ENCODE data around the gene SUPT4H1. TPM values are rescaled to one million over a fixed set of nuclear protein-coding genes. Genes with fewer than 3 reads are reported as not detected.

The SUPT4H1 gene
- total RNA-seq, 1 donor = 49.9 TPM

- no peaks in the 10 kb centered on the region for H3K36me3 ChIP-seq (ENCODE audit: insufficient read depth, low read length)
- no peak overlapping the region for H3K4me2 ChIP-seq (ENCODE audit: insufficient read depth, low read length)
- DNase-seq (ENCODE audit: insufficient read length, low spot score, missing footprints) = peak; percentile 92
- H3K27ac ChIP-seq (ENCODE audit: low read depth, low read length) = no peak overlapping the region
- H4K20me1 ChIP-seq (ENCODE audit: insufficient read depth, low read length) = no peaks in the 10 kb centered on the region
- no peak overlapping the region for H3K4me3 ChIP-seq (ENCODE audit: insufficient read depth, low read length)
- peak; percentile 27 for TF ChIP-seq CTCF (IDR thresholded peaks at IDR 0.05; ENCODE audit: extremely low read depth, low read depth, low read length)
- H2AFZ ChIP-seq (ENCODE audit: low read length) = no peak overlapping the region
- H3K9me3 ChIP-seq (ENCODE audit: low read depth, low read length) = no peaks in the 10 kb centered on the region
- H3K27me3 ChIP-seq (ENCODE audit: insufficient read depth, low read length) = peaks cover 8% of the 10 kb centered on the region
- H3K79me2 ChIP-seq (ENCODE audit: insufficient read depth, low read length) = no peaks in the 10 kb centered on the region
- H3K4me1 ChIP-seq (ENCODE audit: insufficient read depth, low read length) = no peaks in the 10 kb centered on the region
Measured at GRCh38 chr17:58329035-58329809, 22.8 kb downstream of the SUPT4H1 start.

GRCh38 chr17:58328195-58329034 lies 23.6 kb downstream of the SUPT4H1 start, which contains the start of gene TSPOAP1:
Gene TSPOAP1, minus strand, starts transcription at chr17:58328795. Its CDS starts 875 bp downstream, at chr17:58327920.
- Histone ChIP-seq H3K9me3 (ENCODE audit: low read depth, low read length) (no peaks in the 10 kb centered on the region), H3K27me3 (ENCODE audit: insufficient read depth, low read length) (peaks cover 14% of the 10 kb centered on the region), H4K20me1 (ENCODE audit: insufficient read depth, low read length) (no peaks in the 10 kb centered on the region), H3K4me2 (ENCODE audit: insufficient read depth, low read length) (no peak within 1 kb of the TSS), H3K36me3 (ENCODE audit: insufficient read depth, low read length) (no peaks in the 10 kb centered on the region), H3K4me1 (ENCODE audit: insufficient read depth, low read length) (no peaks in the 10 kb centered on the region), H3K27ac (ENCODE audit: low read depth, low read length) (no peak within 1 kb of the TSS), H2AFZ (ENCODE audit: low read length) (no peak within 1 kb of the TSS), H3K4me3 (ENCODE audit: insufficient read depth, low read length) (no peak within 1 kb of the TSS), H3K79me2 (ENCODE audit: insufficient read depth, low read length) (no peaks in the 10 kb centered on the region)
- TF ChIP-seq CTCF (IDR thresholded peaks at IDR 0.05; ENCODE audit: extremely low read depth, low read depth, low read length) = no peak
- peak; percentile 85 for DNase-seq (ENCODE audit: insufficient read length, low spot score, missing footprints)

GRCh38 chr17:58327363-58328194 lies 24.4 kb downstream of the SUPT4H1 start:
- no peak overlapping the region for H3K27ac ChIP-seq (ENCODE audit: low read depth, low read length)
- H4K20me1 ChIP-seq (ENCODE audit: insufficient read depth, low read length) = no peaks in the 10 kb centered on the region
- H3K4me3 ChIP-seq (ENCODE audit: insufficient read depth, low read length) = no peak overlapping the region
- no peaks in the 10 kb centered on the region for H3K79me2 ChIP-seq (ENCODE audit: insufficient read depth, low read length)
- no peak overlapping the region for H3K4me2 ChIP-seq (ENCODE audit: insufficient read depth, low read length)
- H2AFZ ChIP-seq (ENCODE audit: low read length) = no peak overlapping the region
- H3K27me3 ChIP-seq (ENCODE audit: insufficient read depth, low read length) = peaks cover 14% of the 10 kb centered on the region
- no peaks in the 10 kb centered on the region for H3K4me1 ChIP-seq (ENCODE audit: insufficient read depth, low read length)
- H3K9me3 ChIP-seq (ENCODE audit: low read depth, low read length) = no peaks in the 10 kb centered on the region
- no peaks in the 10 kb centered on the region for H3K36me3 ChIP-seq (ENCODE audit: insufficient read depth, low read length)
- TF ChIP-seq CTCF (IDR thresholded peaks at IDR 0.05; ENCODE audit: extremely low read depth, low read depth, low read length) = no peak
- DNase-seq (ENCODE audit: insufficient read length, low spot score, missing footprints) = peak; percentile 80

Measured in osteoblast (primary cell).